Brain microvascular endothelial cell (primary cell): ENCODE data around the gene KAZN.

Experiments
- DNase-seq: peaks from one replicate; pipeline ENCODE4 v3.0.0-alpha.2; 2020
- H3K27ac ChIP-seq: fragments of 250-450 bp; sonication (Bioruptor Pico); 2 replicates; pipeline ENCODE4 v1.5.1; 2020; ENCODE audit warnings: mild to moderate bottlenecking, moderate library complexity
- H3K27me3 ChIP-seq: fragments of 250-450 bp; sonication (Bioruptor Pico); replicated peaks from 2 replicates; pipeline ENCODE4 v1.5.1; 2020; ENCODE audit warnings: mild to moderate bottlenecking
- H3K36me3 ChIP-seq: fragments of 250-450 bp; sonication (Bioruptor Pico); replicated peaks from 2 replicates; pipeline ENCODE4 v1.5.1; 2020; ENCODE audit warnings: mild to moderate bottlenecking
- H3K4me3 ChIP-seq: 2 replicates; pipeline ENCODE4 v1.5.1; 2011; ENCODE audit warnings: low read depth, mild to moderate bottlenecking, control low read depth, low read length, moderate library complexity
- in situ Hi-C: cut with HindIII; loops from 2 replicates; pipeline ENCODE4 v1.10.0; 2017; ENCODE audit warnings: low sequenced_read_pairs, low pct_ligation_motif_present
- TF ChIP-seq, protein P1 (sequence below): IDR thresholded peaks from 2 replicates; pipeline ENCODE4 v1.5.1; 2011; ENCODE audit warnings: low read depth, mild to moderate bottlenecking, moderate library complexity, low read length, control low read depth, inconsistent platforms; ENCODE audit errors: missing control alignments

The KAZN gene

GRCh38 chr1:15020943-15021745 is 422.7 kb downstream of the KAZN start:
- no peaks in the 10 kb centered on the region for H3K27me3 ChIP-seq
- H3K4me3 ChIP-seq = no peak overlapping the region
- no peaks in the 10 kb centered on the region for H3K36me3 ChIP-seq
- DNase-seq = no peak
- H3K27ac ChIP-seq = no peak overlapping the region
- in situ Hi-C loops = no loop called here
- TF ChIP-seq, protein P1, sequence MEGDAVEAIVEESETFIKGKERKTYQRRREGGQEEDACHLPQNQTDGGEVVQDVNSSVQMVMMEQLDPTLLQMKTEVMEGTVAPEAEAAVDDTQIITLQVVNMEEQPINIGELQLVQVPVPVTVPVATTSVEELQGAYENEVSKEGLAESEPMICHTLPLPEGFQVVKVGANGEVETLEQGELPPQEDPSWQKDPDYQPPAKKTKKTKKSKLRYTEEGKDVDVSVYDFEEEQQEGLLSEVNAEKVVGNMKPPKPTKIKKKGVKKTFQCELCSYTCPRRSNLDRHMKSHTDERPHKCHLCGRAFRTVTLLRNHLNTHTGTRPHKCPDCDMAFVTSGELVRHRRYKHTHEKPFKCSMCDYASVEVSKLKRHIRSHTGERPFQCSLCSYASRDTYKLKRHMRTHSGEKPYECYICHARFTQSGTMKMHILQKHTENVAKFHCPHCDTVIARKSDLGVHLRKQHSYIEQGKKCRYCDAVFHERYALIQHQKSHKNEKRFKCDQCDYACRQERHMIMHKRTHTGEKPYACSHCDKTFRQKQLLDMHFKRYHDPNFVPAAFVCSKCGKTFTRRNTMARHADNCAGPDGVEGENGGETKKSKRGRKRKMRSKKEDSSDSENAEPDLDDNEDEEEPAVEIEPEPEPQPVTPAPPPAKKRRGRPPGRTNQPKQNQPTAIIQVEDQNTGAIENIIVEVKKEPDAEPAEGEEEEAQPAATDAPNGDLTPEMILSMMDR = no peak

DNA sequence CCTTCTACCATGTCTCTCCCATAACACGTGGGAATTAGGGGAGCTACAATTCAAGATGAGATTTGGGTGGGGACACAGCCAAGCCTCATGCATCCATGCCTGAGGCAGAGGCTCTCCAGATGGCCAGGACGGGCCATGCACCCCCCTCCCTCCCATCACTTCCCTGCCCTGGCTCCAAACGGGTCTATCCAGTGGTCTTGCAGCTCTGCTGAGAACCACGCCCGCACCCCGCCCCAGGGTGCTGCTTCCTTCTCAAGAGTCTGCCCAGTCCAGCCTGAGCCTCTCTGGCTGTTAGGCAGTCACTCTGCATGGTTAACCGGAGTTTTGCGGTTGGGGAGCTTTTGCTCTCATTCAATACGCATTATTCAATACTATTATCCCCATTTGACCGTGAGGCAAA is 423.6 kb downstream of the KAZN start:
- Histone ChIP-seq H3K27me3 (no peaks in the 10 kb centered on the region), H3K27ac (no peak overlapping the region), H3K36me3 (no peaks in the 10 kb centered on the region), H3K4me3 (no peak overlapping the region)
- no peak for DNase-seq
- in situ Hi-C loops = no loop called here
- TF ChIP-seq, protein P1 = no peak

DNA sequence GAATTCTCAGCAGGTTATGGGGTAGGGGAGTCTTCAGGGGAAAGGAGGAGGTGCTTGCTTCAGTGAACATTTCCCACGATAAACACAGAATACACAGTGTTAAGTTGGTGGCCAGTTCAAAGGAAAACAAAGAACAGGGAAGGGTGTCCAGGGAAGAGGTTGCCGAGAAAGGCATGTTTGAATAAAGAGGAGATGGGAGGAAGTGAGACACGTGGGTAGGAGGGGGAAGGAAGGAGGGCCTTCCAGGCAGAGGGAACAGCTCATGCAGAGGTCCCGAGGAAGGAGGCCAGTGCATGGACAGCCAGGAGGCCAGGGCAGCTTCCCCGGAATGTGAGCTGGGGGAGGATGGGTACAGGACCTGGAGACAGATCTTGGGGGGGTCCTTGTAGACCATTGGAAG is 424.7 kb downstream of the KAZN start:
- TF ChIP-seq, protein P1 = no peak
- Histone ChIP-seq H3K27ac (no peak overlapping the region), H3K27me3 (no peaks in the 10 kb centered on the region), H3K36me3 (no peaks in the 10 kb centered on the region), H3K4me3 (no peak overlapping the region)
- DNase-seq = no peak
- in situ Hi-C loops = no loop called here

DNA sequence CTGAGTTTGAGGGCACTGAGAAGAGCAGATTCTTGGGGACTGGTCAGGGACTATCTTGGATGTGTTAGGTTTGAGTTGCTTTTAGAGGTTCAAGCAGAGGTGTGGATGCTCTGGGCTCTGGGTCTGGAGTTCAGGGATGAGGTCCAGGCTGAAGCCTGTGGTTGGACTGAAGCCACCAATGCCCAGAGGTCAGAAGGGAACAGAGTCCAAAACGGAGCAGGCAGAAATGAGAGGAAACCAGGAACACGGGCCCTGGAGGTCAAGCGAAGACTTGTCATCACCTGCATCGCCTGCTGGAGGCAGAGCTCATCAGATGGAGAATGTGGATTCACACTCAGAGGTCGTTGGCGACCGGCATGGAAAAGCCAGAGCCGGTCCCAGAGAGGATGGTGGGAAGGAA is 425.5 kb downstream of the KAZN start:
- TF ChIP-seq, protein P1 = no peak
- Histone ChIP-seq H3K27me3 (no peaks in the 10 kb centered on the region), H3K4me3 (no peak overlapping the region), H3K27ac (no peak overlapping the region), H3K36me3 (no peaks in the 10 kb centered on the region)
- in situ Hi-C loops = no loop called here
- no peak for DNase-seq

- Histone ChIP-seq H3K36me3 (no peaks in the 10 kb centered on the region), H3K4me3 (no peak overlapping the region), H3K27me3 (no peaks in the 10 kb centered on the region), H3K27ac (no peak overlapping the region)
- TF ChIP-seq, protein P1 = no peak
- no peak for DNase-seq
- in situ Hi-C loops = no loop called here
Measured at GRCh38 chr1:15026117-15026489, 427.6 kb downstream of the KAZN start.

DNA sequence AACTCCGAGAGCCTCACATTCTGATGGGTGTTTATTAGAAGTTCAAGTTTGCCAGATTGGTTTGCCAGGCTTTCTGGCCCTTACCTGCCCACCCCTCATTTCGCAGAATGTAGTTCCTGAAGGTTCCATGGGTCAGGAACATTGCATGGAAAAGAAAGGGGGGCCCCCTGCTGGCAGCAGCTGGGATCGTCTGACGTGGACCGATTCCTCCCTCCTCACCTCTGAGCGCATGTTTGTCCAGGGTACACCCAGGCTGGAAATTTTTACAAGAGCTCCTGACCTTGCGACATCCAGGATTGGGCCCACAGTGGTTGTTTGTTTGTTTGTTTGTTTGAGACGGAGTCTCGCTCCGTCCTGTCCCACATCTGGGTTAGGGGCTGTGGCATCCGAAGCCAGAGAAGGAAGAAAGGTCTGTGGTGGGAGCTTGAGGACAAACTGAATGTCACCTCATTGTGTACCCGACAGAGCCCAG is 429.1 kb downstream of the KAZN start:
- in situ Hi-C loops = no loop called here
- Histone ChIP-seq H3K27ac (no peak overlapping the region), H3K36me3 (no peaks in the 10 kb centered on the region), H3K4me3 (no peak overlapping the region), H3K27me3 (no peaks in the 10 kb centered on the region)
- TF ChIP-seq, protein P1 = peak; percentile 91
- DNase-seq = peak; percentile 61
